Stimulated activated effector memory CD8-positive, alpha-beta T cell treated with anti-CD3 and anti-CD28 coated beads, Interleukin-12 subunit alpha, Interleukin-12 subunit beta, amount 100 ng/mL, for 72 hours (primary cell): ENCODE data around the gene ZNF74.

Experiments
- ATAC-seq: fragments of 150-1000 bp; cut with Tn5 transposase; 2 replicates; pipeline ENCODE4 v1.10.0; 2021
- DNase-seq, 2 donors: peaks; one replicate each; pipeline ENCODE4 v3.0.0; 2021 to 2022; ENCODE audit warnings: low spot score in 2 of 2
- H3K27ac Mint-ChIP-seq: one replicate; pipeline ENCODE4 v1.8.0; 2022; ENCODE audit warnings: mild to moderate bottlenecking, mixed read lengths
- H3K36me3 Mint-ChIP-seq: one replicate; pipeline ENCODE4 v1.8.0; 2022; ENCODE audit warnings: mild to moderate bottlenecking, mixed read lengths
- H3K4me1 Mint-ChIP-seq: one replicate; pipeline ENCODE4 v1.8.0; 2022; ENCODE audit warnings: mixed read lengths
- H3K4me3 Mint-ChIP-seq: one replicate; pipeline ENCODE4 v1.8.0; 2022; ENCODE audit warnings: mild to moderate bottlenecking, mixed read lengths
- H3K9me3 Mint-ChIP-seq: one replicate; pipeline ENCODE4 v1.8.0; 2022; ENCODE audit warnings: mixed read lengths

ZNF74 gene

GRCh38 chr22:20436768-20437612 is 43.0 kb downstream of the ZNF74 start:
- ATAC-seq (no peak), DNase-seq (no peak)
- H3K27ac Mint-ChIP-seq, result no peak overlapping the region
- H3K9me3 Mint-ChIP-seq, result no peaks in the 10 kb centered on the region
- peak overlapping the region; percentile 79 for H3K4me3 Mint-ChIP-seq
- H3K36me3 Mint-ChIP-seq, result no peaks in the 10 kb centered on the region
- peaks cover 27% of the 10 kb centered on the region for H3K4me1 Mint-ChIP-seq

- Mint-ChIP-seq H3K4me3 (peak within 1 kb of the TSS; percentile 79), H3K9me3 (no peaks in the 10 kb centered on the region), H3K36me3 (no peaks in the 10 kb centered on the region), H3K4me1 (peaks cover 24% of the 10 kb centered on the region), H3K27ac (no peak within 1 kb of the TSS)
- ATAC-seq, result no peak
- no peak for DNase-seq
Observed at GRCh38 chr22:20437613-20438426, 43.9 kb downstream of the ZNF74 start, which contains the start of gene SCARF2. Gene SCARF2, minus strand, starts transcription at chr22:20437825. Its CDS starts 71 bp downstream, at chr22:20437754.

GRCh38 chr22:20438427-20438677 is 44.4 kb downstream of the ZNF74 start:
- H3K4me1 Mint-ChIP-seq, result peaks cover 24% of the 10 kb centered on the region
- H3K27ac Mint-ChIP-seq, result no peak overlapping the region
- H3K9me3 Mint-ChIP-seq, result no peaks in the 10 kb centered on the region
- no peaks in the 10 kb centered on the region for H3K36me3 Mint-ChIP-seq
- ATAC-seq (no peak), DNase-seq (no peak)
- H3K4me3 Mint-ChIP-seq, result peak overlapping the region; percentile 79

- DNase-seq, result no peak
- no peak for ATAC-seq
- Mint-ChIP-seq H3K27ac (no peak overlapping the region), H3K36me3 (peaks cover under 1% of the 10 kb centered on the region), H3K4me3 (peak overlapping the region; percentile 79), H3K4me1 (peaks cover 24% of the 10 kb centered on the region), H3K9me3 (no peaks in the 10 kb centered on the region)
Observed at GRCh38 chr22:20438678-20439492, 44.9 kb downstream of the ZNF74 start.

- Mint-ChIP-seq H3K9me3 (no peaks in the 10 kb centered on the region), H3K36me3 (peaks cover 7% of the 10 kb centered on the region)
- ATAC-seq, result no peak
Observed at GRCh38 chr22:20439556-20439927, 45.6 kb downstream of the ZNF74 start.

GRCh38 chr22:20439928-20440575 is 46.1 kb downstream of the ZNF74 start:
- Mint-ChIP-seq H3K4me3 (no peak overlapping the region), H3K27ac (no peak overlapping the region), H3K4me1 (peaks cover 24% of the 10 kb centered on the region), H3K9me3 (no peaks in the 10 kb centered on the region), H3K36me3 (peaks cover 13% of the 10 kb centered on the region)
- DNase-seq (no peak), ATAC-seq (no peak)

More at GRCh38 chr22:20439556-20439927, 45.6 kb downstream of the ZNF74 start:
- H3K4me3 Mint-ChIP-seq, result no peak overlapping the region
- DNase-seq, result no peak
- H3K4me1 Mint-ChIP-seq, result peaks cover 24% of the 10 kb centered on the region
- H3K27ac Mint-ChIP-seq, result no peak overlapping the region

- Mint-ChIP-seq H3K4me3 (no peak overlapping the region), H3K9me3 (no peaks in the 10 kb centered on the region), H3K36me3 (peaks cover 21% of the 10 kb centered on the region), H3K4me1 (peaks cover 16% of the 10 kb centered on the region), H3K27ac (no peak overlapping the region)
- ATAC-seq, result no peak
- no peak for DNase-seq
Observed at GRCh38 chr22:20440637-20441591, 47.0 kb downstream of the ZNF74 start.

- H3K4me1 Mint-ChIP-seq, result peaks cover 11% of the 10 kb centered on the region
- peaks cover 26% of the 10 kb centered on the region for H3K36me3 Mint-ChIP-seq
Observed at GRCh38 chr22:20441631-20442484, 47.9 kb downstream of the ZNF74 start.

GRCh38 chr22:20442485-20443284 is 48.7 kb downstream of the ZNF74 start:
- no peak overlapping the region for H3K4me3 Mint-ChIP-seq
- H3K27ac Mint-ChIP-seq, result no peak overlapping the region
- H3K9me3 Mint-ChIP-seq, result no peaks in the 10 kb centered on the region
- ATAC-seq, result no peak
- DNase-seq, result no peak
- peaks cover 26% of the 10 kb centered on the region for H3K36me3 Mint-ChIP-seq
- peaks cover 6% of the 10 kb centered on the region for H3K4me1 Mint-ChIP-seq

More at GRCh38 chr22:20441631-20442484, 47.9 kb downstream of the ZNF74 start:
- no peaks in the 10 kb centered on the region for H3K9me3 Mint-ChIP-seq
- no peak overlapping the region for H3K4me3 Mint-ChIP-seq
- no peak overlapping the region for H3K27ac Mint-ChIP-seq
- no peak for DNase-seq
- ATAC-seq, result no peak

- ATAC-seq, result no peak
- no peak for DNase-seq
- Mint-ChIP-seq H3K4me3 (no peak overlapping the region), H3K27ac (no peak overlapping the region), H3K4me1 (no peaks in the 10 kb centered on the region), H3K9me3 (no peaks in the 10 kb centered on the region), H3K36me3 (peaks cover 26% of the 10 kb centered on the region)
Observed at GRCh38 chr22:20444325-20444724, 50.4 kb downstream of the ZNF74 start.

- H3K4me1 Mint-ChIP-seq, result no peaks in the 10 kb centered on the region
- DNase-seq, result no peak
Observed at GRCh38 chr22:20446383-20446970, 52.5 kb downstream of the ZNF74 start.

GRCh38 chr22:20448630-20449029 is 54.7 kb downstream of the ZNF74 start:
- no peak for DNase-seq
- no peaks in the 10 kb centered on the region for H3K4me1 Mint-ChIP-seq
- peaks cover 32% of the 10 kb centered on the region for H3K36me3 Mint-ChIP-seq
- ATAC-seq, result no peak
- no peak overlapping the region for H3K27ac Mint-ChIP-seq
- no peak overlapping the region for H3K4me3 Mint-ChIP-seq
- H3K9me3 Mint-ChIP-seq, result no peaks in the 10 kb centered on the region

More at GRCh38 chr22:20446383-20446970, 52.5 kb downstream of the ZNF74 start:
- H3K4me3 Mint-ChIP-seq, result no peak overlapping the region
- no peaks in the 10 kb centered on the region for H3K9me3 Mint-ChIP-seq
- H3K27ac Mint-ChIP-seq, result no peak overlapping the region
- H3K36me3 Mint-ChIP-seq, result peaks cover 26% of the 10 kb centered on the region
- ATAC-seq, result no peak
